GM21723 (cell line): Measurements from ENCODE around the gene PRRT2.
"Not testable (repeated sequence)": the region's sequence is repeated elsewhere in the genome, so short reads cannot be mapped to it uniquely, and the experiment has no call there.

Experiments used
- ATAC-seq: cut with Tn5 transposase; IDR thresholded peaks from one replicate; pipeline ENCODE4 v1.9.1; 2021; ENCODE audit warnings: mild to moderate bottlenecking, moderate library complexity; ENCODE audit not compliant: unreplicated experiment

The PRRT2 gene

GRCh38 chr16:29790949-29791844, 20.8 kb upstream of the PRRT2 start:
- ATAC-seq = no peak

- no peak for ATAC-seq
Measured at GRCh38 chr16:29791845-29792807, 19.9 kb upstream of the PRRT2 start.

GRCh38 chr16:29793153-29793552, 18.8 kb upstream of the PRRT2 start:
- not testable (repeated sequence) for ATAC-seq

GRCh38 chr16:29794231-29794710, 17.7 kb upstream of the PRRT2 start:
- no peak for ATAC-seq

GRCh38 chr16:29802416-29802935, 9.5 kb upstream of the PRRT2 start:
- no peak for ATAC-seq

GRCh38 chr16:29804020-29804419, 8.0 kb upstream of the PRRT2 start:
- no peak for ATAC-seq

- no peak for ATAC-seq
Measured at GRCh38 chr16:29804455-29805231, 7.3 kb upstream of the PRRT2 start.

GRCh38 chr16:29805232-29806098, 6.5 kb upstream of the PRRT2 start:
- ATAC-seq = peak; percentile 42

GRCh38 chr16:29806099-29806579, 5.9 kb upstream of the PRRT2 start, which contains the start of gene MAZ:
Gene MAZ, plus strand, starts transcription at chr16:29806529. Its CDS starts 173 bp downstream, at chr16:29806702.
- no peak for ATAC-seq

GRCh38 chr16:29806641-29807425, 5.2 kb upstream of the PRRT2 start:
- ATAC-seq = no peak

GRCh38 chr16:29807426-29808218, 4.4 kb upstream of the PRRT2 start:
- ATAC-seq = peak; percentile 26

- no peak for ATAC-seq
Measured at GRCh38 chr16:29808219-29808900, 3.6 kb upstream of the PRRT2 start.

- no peak for ATAC-seq
Measured at GRCh38 chr16:29809031-29809747, 2.8 kb upstream of the PRRT2 start.

- ATAC-seq = no peak
Measured at GRCh38 chr16:29809850-29810698, 1.9 kb upstream of the PRRT2 start.

GRCh38 chr16:29810699-29811169, 1.3 kb upstream of the PRRT2 start:
- no peak for ATAC-seq
